ENCODE measurements around the gene ARHGAP42.

ARHGAP42 gene

GRCh38 chr11:100794446-100794845 lies 107.4 kb downstream of the ARHGAP42 start:
- H3K36me3 Mint-ChIP-seq (ENCODE audit: low read depth), result no peaks in the 10 kb centered on the region
- no peaks in the 10 kb centered on the region for H3K27me3 Mint-ChIP-seq
- intact Hi-C loops (cut with micrococcal nuclease), result no loop called here
- no peak overlapping the region for H3K27ac Mint-ChIP-seq
- no peaks in the 10 kb centered on the region for H3K9me3 Mint-ChIP-seq
- no peaks in the 10 kb centered on the region for H3K4me1 Mint-ChIP-seq (ENCODE audit: low read depth)
- no peak overlapping the region for H3K4me3 Mint-ChIP-seq

GRCh38 chr11:100799445-100799844 lies 112.4 kb downstream of the ARHGAP42 start:
- H3K27me3 Mint-ChIP-seq, result no peaks in the 10 kb centered on the region

GRCh38 chr11:100800202-100800601 lies 113.1 kb downstream of the ARHGAP42 start:
- no peak overlapping the region for H3K27ac Mint-ChIP-seq
- intact Hi-C loops (cut with micrococcal nuclease), result no loop called here
- H3K4me3 Mint-ChIP-seq, result no peak overlapping the region
- H3K36me3 Mint-ChIP-seq (ENCODE audit: low read depth), result no peaks in the 10 kb centered on the region
- no peaks in the 10 kb centered on the region for H3K4me1 Mint-ChIP-seq (ENCODE audit: low read depth)
- no peaks in the 10 kb centered on the region for H3K27me3 Mint-ChIP-seq
- H3K9me3 Mint-ChIP-seq, result no peaks in the 10 kb centered on the region

More at GRCh38 chr11:100799445-100799844, 112.4 kb downstream of the ARHGAP42 start:
- H3K9me3 Mint-ChIP-seq, result no peaks in the 10 kb centered on the region
- H3K27ac Mint-ChIP-seq, result no peak overlapping the region
- no peak overlapping the region for H3K4me3 Mint-ChIP-seq
- intact Hi-C loops (cut with micrococcal nuclease), result no loop called here
- H3K36me3 Mint-ChIP-seq (ENCODE audit: low read depth), result no peaks in the 10 kb centered on the region
- H3K4me1 Mint-ChIP-seq (ENCODE audit: low read depth), result no peaks in the 10 kb centered on the region

- Mint-ChIP-seq H3K4me1 (ENCODE audit: low read depth) (no peaks in the 10 kb centered on the region), H3K27ac (no peak overlapping the region)
Measured at GRCh38 chr11:100801225-100801999, 114.3 kb downstream of the ARHGAP42 start.

GRCh38 chr11:100805506-100806199 lies 118.6 kb downstream of the ARHGAP42 start:
- Mint-ChIP-seq H3K27ac (no peak overlapping the region), H3K4me1 (ENCODE audit: low read depth) (no peaks in the 10 kb centered on the region), H3K9me3 (peaks cover 8% of the 10 kb centered on the region), H3K36me3 (ENCODE audit: low read depth) (no peaks in the 10 kb centered on the region), H3K4me3 (no peak overlapping the region), H3K27me3 (no peaks in the 10 kb centered on the region)
- intact Hi-C loops (cut with micrococcal nuclease), result no loop called here

More at GRCh38 chr11:100801225-100801999, 114.3 kb downstream of the ARHGAP42 start:
- Mint-ChIP-seq H3K27me3 (no peaks in the 10 kb centered on the region), H3K9me3 (no peaks in the 10 kb centered on the region), H3K4me3 (no peak overlapping the region), H3K36me3 (ENCODE audit: low read depth) (no peaks in the 10 kb centered on the region)
- intact Hi-C loops (cut with micrococcal nuclease), result no loop called here

- Mint-ChIP-seq H3K36me3 (ENCODE audit: low read depth) (no peaks in the 10 kb centered on the region), H3K27me3 (no peaks in the 10 kb centered on the region), H3K4me1 (ENCODE audit: low read depth) (no peaks in the 10 kb centered on the region), H3K27ac (no peak overlapping the region), H3K4me3 (no peak overlapping the region), H3K9me3 (peaks cover 8% of the 10 kb centered on the region)
- intact Hi-C loops (cut with micrococcal nuclease), result no loop called here
Measured at GRCh38 chr11:100806296-100806695, 119.2 kb downstream of the ARHGAP42 start.

- no peaks in the 10 kb centered on the region for H3K36me3 Mint-ChIP-seq (ENCODE audit: low read depth)
- H3K4me3 Mint-ChIP-seq, result no peak overlapping the region
- H3K27me3 Mint-ChIP-seq, result no peaks in the 10 kb centered on the region
- peaks cover 21% of the 10 kb centered on the region for H3K9me3 Mint-ChIP-seq
- no peaks in the 10 kb centered on the region for H3K4me1 Mint-ChIP-seq (ENCODE audit: low read depth)
- intact Hi-C loops (cut with micrococcal nuclease), result no loop called here
- H3K27ac Mint-ChIP-seq, result no peak overlapping the region
Measured at GRCh38 chr11:100808904-100809491, 121.9 kb downstream of the ARHGAP42 start.

GRCh38 chr11:100810146-100810545 lies 123.1 kb downstream of the ARHGAP42 start:
- intact Hi-C loops (cut with micrococcal nuclease), result no loop called here
- H3K4me1 Mint-ChIP-seq (ENCODE audit: low read depth), result no peaks in the 10 kb centered on the region

GRCh38 chr11:100810666-100811065 lies 123.6 kb downstream of the ARHGAP42 start:
- intact Hi-C loops (cut with micrococcal nuclease), result no loop called here
- Mint-ChIP-seq H3K27me3 (no peaks in the 10 kb centered on the region), H3K36me3 (ENCODE audit: low read depth) (no peaks in the 10 kb centered on the region), H3K9me3 (peaks cover 30% of the 10 kb centered on the region), H3K4me1 (ENCODE audit: low read depth) (no peaks in the 10 kb centered on the region), H3K27ac (no peak overlapping the region), H3K4me3 (no peak overlapping the region)

More at GRCh38 chr11:100810146-100810545, 123.1 kb downstream of the ARHGAP42 start:
- H3K9me3 Mint-ChIP-seq, result peaks cover 30% of the 10 kb centered on the region
- H3K36me3 Mint-ChIP-seq (ENCODE audit: low read depth), result no peaks in the 10 kb centered on the region
- no peak overlapping the region for H3K27ac Mint-ChIP-seq
- H3K4me3 Mint-ChIP-seq, result no peak overlapping the region
- no peaks in the 10 kb centered on the region for H3K27me3 Mint-ChIP-seq

GRCh38 chr11:100812517-100812916 lies 125.4 kb downstream of the ARHGAP42 start:
- H3K36me3 Mint-ChIP-seq (ENCODE audit: low read depth), result no peaks in the 10 kb centered on the region
- H3K9me3 Mint-ChIP-seq, result peaks cover 27% of the 10 kb centered on the region
- intact Hi-C loops (cut with micrococcal nuclease), result no loop called here
- no peak overlapping the region for H3K27ac Mint-ChIP-seq
- no peaks in the 10 kb centered on the region for H3K4me1 Mint-ChIP-seq (ENCODE audit: low read depth)
- no peaks in the 10 kb centered on the region for H3K27me3 Mint-ChIP-seq
- no peak overlapping the region for H3K4me3 Mint-ChIP-seq

GRCh38 chr11:100815787-100816330 lies 128.8 kb downstream of the ARHGAP42 start:
- no peak overlapping the region for H3K4me3 Mint-ChIP-seq
- intact Hi-C loops (cut with micrococcal nuclease), result no loop called here
- H3K36me3 Mint-ChIP-seq (ENCODE audit: low read depth), result no peaks in the 10 kb centered on the region
- peaks cover 22% of the 10 kb centered on the region for H3K9me3 Mint-ChIP-seq
- H3K4me1 Mint-ChIP-seq (ENCODE audit: low read depth), result no peaks in the 10 kb centered on the region
- no peaks in the 10 kb centered on the region for H3K27me3 Mint-ChIP-seq
- no peak overlapping the region for H3K27ac Mint-ChIP-seq

GRCh38 chr11:100816823-100817222 lies 129.7 kb downstream of the ARHGAP42 start:
- Mint-ChIP-seq H3K9me3 (peaks cover 22% of the 10 kb centered on the region), H3K36me3 (ENCODE audit: low read depth) (no peaks in the 10 kb centered on the region), H3K27ac (no peak overlapping the region), H3K4me1 (ENCODE audit: low read depth) (no peaks in the 10 kb centered on the region), H3K27me3 (no peaks in the 10 kb centered on the region), H3K4me3 (no peak overlapping the region)
- intact Hi-C loops (cut with micrococcal nuclease), result no loop called here

GRCh38 chr11:100817620-100818019 lies 130.5 kb downstream of the ARHGAP42 start:
- no peak overlapping the region for H3K4me3 Mint-ChIP-seq
- no peaks in the 10 kb centered on the region for H3K36me3 Mint-ChIP-seq (ENCODE audit: low read depth)
- no peak overlapping the region for H3K27ac Mint-ChIP-seq
- H3K4me1 Mint-ChIP-seq (ENCODE audit: low read depth), result no peaks in the 10 kb centered on the region
- intact Hi-C loops (cut with micrococcal nuclease), result no loop called here
- no peaks in the 10 kb centered on the region for H3K27me3 Mint-ChIP-seq
- H3K9me3 Mint-ChIP-seq, result peaks cover 16% of the 10 kb centered on the region

- H3K4me3 Mint-ChIP-seq, result no peak overlapping the region
- intact Hi-C loops (cut with micrococcal nuclease), result no loop called here
- no peak overlapping the region for H3K27ac Mint-ChIP-seq
- no peaks in the 10 kb centered on the region for H3K4me1 Mint-ChIP-seq (ENCODE audit: low read depth)
- H3K27me3 Mint-ChIP-seq, result no peaks in the 10 kb centered on the region
- no peaks in the 10 kb centered on the region for H3K36me3 Mint-ChIP-seq (ENCODE audit: low read depth)
- no peaks in the 10 kb centered on the region for H3K9me3 Mint-ChIP-seq
Measured at GRCh38 chr11:100820621-100821020, 133.5 kb downstream of the ARHGAP42 start.

Data from dendritic cell treated with granulocyte-macrophage colony-stimulating factor and Interleukin-4, amounts not matched to agents 40 ng/mL and 50 ng/mL, for 4 days (primary cell).